HG03159 (cell line): ENCODE data around the gene ALOX5.
"Not testable (repeated sequence)": the region's sequence is repeated elsewhere in the genome, so short reads cannot be mapped to it uniquely, and the experiment has no call there.

ENCODE experiments used
- ATAC-seq: cut with Tn5 transposase; IDR thresholded peaks from one replicate; pipeline ENCODE4 v1.9.1; 2021; ENCODE audit warnings: mild to moderate bottlenecking, moderate library complexity; ENCODE audit not compliant: unreplicated experiment

Gene ALOX5

DNA sequence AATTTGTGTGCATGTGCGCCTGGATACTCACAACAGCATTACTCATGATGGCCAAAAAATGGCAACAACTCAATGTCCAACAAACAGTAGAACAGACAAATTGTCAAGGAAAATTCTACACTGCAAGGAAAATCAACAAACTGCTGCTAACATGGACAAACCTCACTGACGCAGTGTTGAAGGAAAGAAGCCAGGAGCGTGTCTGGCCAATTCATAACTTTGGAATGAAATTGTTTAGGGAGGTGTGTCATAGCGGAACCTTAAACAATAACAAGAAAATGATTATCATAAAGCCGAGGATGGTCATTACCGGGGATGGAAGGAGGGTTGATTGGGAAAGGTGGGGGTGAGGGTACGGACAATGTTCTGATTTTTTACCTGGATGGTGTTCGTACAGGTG lies 29.1 kb downstream of the ALOX5 start:
- no peak for ATAC-seq

DNA sequence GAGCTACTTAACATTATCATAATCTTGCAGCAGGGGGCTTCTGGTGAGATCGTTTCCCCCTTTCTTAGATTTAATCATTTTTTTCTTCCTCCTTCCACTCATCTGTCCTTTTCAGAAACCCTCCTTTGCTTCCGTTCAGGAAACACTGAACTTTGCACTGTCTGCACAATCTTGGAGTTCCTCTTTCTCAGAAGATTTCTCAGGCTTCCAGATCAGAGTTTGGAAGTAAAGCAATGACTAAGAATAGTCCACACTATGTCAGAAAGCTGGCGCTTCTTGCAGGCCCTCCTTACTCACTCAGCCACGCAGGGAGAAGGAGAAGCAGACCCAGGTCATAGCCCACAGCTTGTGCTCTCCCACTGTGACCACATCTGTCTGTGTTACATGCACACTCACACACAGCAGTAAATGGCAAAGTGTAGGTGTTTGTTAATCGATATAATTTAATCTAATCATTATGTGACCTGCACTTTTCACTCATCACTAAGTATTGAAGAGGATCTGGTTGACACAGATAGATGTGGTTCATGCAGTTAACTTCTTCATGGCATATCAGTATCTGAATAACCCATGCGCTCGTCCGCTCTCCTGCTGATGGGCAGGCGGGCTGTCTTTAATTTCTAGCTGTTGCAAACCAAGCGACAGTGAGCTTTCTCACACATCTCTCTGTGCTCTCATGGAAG lies 30.2 kb downstream of the ALOX5 start:
- ATAC-seq: no peak

DNA sequence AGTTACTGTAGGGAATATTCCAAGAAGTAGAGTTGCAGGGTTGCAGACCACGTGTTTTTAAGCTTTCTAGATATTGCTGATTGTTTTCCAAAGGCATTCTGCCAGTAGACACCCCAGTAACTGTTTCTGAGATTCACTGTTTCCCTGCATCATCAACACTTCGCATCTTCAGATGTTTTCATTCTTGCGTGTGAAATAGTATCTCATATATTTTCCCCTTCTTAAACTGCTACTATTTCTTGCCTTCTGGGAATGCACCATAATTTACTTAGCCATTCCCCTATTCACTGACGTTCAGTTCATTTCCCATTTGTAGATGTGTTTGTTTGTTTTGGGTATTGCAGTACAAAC lies 30.7 kb downstream of the ALOX5 start:
- no peak for ATAC-seq

DNA sequence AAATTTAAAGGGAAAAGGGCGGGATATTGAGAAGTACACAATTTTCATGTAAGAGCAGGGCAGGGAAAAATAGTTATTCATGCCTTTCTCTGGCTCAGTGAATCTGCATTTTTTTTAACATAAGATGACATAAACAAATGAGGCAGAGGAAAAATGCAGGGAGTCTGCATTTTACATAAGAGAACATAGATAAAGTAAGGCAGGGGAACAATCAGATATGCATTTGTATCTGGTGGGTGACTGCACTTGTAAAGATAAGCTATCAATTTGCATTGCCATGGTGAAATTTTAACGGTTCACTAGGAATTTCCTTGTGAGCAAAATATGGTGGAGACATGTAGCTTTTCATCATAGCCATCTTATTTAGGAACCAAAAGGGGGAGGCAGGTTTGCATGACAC lies 33.5 kb downstream of the ALOX5 start:
- ATAC-seq: no peak

DNA sequence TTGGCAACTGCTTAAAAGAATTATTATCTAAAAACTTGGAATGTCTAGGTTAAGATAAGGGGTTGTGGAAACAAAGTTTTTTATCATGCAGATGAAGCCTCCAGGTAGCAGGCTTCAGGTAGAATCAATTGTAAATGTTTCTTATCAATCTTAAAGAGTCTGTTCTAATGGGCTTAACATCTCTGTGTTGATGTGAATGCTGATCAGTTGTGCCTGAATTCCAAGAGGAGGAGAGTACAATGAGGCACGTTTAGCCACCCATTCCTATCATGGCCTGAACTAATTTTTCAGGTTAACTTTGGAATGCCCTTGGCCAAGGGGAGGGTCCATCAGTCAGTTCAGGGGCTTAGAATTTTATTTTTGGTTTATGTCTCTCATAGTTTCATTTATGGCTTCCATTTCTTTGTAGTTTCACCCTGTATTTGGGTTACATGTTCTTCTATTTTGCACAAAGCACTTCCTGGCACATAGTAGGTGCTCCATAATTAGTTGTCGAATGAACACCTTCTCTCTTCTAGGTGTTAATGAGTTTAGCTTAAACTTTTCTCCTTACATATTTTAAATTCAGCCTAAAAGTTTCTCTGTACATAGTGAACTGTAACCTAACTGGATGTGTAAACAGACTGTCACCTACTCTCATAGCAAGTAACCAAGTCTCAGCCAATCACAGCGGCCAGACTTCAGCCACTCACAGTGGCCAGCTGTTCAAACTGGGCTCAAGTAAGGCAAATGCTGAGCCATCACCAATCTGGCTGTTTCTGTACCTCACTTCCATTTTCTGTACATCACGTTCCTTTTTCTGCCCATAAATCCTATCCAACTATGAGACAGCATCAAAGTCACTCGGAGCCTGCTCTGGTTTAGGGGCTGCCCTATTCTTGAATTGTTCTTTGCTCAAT lies 34.7 kb downstream of the ALOX5 start:
- no peak for ATAC-seq

DNA sequence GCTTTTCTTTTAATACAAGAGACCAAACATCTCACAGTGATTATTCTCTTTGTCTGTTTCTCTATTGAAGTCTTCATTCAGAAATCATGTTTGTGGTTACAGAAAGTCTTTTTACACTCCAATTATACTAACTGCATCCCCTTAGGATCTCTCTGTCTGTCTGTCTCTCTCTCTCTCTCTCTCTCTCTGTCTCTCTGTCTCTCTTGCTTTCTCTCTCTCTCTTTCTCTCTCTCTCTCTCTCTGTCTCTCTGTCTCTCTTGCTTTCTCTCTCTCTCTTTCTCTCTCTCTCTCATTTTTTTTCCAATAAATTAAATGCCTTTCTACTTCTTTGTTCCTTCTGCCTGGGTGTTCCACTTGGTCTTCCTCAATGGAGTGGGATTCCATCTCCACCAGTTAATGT lies 35.3 kb downstream of the ALOX5 start:
- not testable (repeated sequence) for ATAC-seq

DNA sequence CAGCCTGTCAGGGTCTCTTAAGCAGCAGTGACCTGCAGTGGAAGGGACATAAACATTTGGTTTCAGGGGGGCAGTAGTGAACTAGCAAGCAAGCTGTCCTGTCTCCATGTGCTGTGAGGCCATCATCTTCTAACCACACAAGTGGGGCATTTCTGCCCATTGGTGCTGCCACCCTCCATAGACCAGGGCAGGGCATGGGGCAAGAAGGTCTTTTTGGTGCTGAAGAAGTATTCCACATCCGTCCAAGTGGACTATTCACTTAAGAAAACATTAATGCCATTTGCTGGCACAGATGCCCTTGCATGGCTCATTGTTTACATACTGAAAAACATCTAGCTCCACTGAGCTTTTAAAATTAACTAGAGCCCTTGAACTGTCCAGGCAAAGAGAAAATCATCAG lies 35.8 kb downstream of the ALOX5 start:
- no peak for ATAC-seq

DNA sequence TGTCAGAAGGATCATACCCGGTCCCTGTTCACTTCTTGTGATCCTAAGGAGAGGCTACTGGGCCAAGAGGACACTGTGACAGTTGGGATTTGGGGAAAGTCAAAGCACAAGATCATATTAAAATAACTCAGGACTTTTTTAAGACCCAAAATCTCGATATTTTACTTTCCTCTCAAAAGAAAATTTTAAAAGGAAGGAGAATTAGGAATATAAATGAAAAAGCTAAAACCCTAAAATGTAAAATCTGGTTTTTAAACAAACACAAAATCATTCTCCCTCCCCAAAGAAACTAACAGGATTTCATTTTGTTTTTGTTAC lies 36.4 kb downstream of the ALOX5 start:
- no peak for ATAC-seq

DNA sequence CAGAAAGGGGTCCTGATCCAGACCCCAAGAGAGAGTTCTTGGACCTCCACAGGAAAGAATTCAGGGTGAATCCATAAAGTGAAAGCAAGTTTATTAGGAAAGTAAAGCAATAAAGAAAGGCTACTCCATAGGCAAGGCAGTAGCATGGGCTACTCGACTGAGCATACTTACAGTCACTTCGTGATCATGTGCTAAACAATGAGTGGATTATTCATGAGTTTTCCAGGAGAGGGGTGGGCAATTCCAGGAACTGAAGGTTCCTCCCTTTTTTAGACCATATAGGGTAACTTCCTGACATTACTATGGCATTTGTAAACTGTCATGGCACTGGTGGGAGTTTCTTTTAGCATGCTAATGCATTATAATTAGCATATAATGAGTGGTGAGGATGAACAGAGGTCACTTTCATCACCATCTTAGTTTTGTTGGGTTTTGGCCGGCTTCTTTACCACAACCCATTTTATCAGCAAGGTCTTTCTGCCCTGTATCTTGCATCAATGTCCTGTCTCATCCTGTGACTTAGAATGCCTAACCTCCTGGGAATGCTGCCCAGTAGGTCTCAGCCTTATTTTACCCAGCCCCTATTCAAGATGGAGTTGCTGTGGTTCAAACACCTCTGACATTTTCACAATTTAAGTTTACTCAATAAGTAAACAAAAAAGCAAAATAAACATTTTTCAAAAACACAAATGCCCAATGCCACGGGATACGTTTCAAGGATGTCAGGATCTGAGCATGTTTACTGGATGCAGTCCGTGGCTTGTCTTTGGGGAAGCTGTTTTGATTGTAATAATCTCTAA lies 37.0 kb downstream of the ALOX5 start:
- no peak for ATAC-seq

DNA sequence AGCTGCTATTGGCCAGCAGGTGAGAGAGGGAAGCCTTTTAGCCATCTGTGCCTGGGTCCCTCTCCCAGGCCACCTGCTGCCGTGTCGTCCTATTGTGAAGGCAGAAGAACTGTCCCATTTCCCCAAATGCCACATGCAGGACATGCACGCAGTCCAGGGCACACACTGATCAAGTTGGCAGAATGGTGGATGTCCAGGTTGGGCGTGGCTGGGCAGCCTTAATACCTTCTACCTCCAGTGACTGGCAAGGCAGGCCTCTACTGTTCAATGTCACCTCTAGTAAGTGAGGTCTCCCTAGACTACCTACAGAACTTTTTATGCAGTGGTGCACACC lies 37.6 kb downstream of the ALOX5 start:
- ATAC-seq: no peak

DNA sequence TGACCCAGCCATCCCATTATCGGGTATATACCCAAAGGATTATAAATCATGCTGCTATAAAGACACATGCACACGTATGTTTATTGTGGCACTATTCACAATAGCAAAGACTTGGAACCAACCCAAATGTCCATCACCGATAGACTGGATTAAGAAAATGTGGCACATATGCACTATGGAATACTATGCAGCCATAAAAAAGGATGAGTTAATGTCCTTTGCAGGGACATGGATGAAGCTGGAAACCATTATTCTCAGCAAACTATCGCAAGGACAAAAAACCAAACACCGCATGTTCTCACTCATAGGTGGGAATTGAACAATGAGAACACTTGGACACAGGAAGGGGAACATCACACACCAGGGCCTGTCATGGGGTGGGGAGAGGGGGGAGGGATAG lies 41.0 kb downstream of the ALOX5 start:
- not testable (repeated sequence) for ATAC-seq

DNA sequence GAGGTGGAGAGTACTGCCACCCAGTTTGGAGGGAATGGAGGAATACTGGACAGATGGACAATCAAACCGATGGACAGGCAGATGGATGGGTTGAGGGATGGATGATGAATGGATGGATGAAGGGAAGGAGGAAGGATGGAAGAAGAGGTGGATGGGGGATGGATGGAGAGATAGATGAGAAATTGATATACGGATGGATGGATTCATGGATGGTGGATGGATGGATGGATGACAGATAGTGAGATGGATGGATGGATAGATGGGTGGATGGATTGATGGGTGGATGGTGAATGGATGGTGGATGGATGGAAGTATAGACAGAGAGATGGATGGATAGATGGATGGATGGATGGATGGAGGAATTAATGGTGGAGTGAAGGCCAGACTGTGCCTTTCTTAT lies 42.6 kb downstream of the ALOX5 start:
- ATAC-seq: no peak

DNA sequence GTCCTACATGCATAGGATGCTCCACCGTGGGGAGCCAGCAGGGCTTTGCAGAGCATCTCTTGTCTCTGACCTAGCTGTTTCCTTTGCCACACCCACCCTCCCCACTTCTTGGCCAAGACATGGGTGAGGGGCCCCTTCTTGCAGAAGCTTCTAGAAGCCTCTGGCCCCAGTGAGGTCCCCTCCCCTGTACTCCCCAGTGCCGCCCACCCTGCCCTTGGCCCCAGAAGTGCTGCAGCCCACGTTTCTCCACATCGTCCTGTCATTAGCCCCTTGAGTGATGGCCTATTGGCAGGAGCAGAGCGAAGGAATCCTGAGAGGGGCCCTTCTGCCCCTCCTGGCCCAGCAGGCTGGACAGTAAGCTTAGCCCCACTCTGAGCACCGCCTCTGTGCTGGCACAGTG lies 43.7 kb downstream of the ALOX5 start:
- ATAC-seq: no peak

DNA sequence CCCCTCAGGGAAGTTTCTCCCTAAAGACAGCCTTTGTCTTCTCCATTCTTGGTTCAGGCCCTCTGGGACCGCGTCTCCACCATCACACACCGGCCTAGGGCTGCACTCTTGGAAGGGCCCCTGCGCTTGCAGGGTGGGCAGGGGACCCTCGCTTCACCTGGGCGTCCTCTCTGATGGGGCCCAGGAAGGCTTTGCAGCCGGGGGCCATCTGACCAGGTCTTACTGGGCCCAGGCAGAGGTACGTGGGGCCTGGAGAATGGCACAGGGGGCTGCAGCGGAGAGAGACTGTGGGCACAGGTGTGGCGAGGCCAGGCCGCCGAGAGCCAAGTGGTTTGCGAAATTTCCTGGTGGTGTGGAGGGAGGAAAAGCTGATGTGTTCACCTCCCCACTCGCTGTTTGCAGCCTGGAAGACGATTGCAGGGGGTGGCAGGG lies 44.4 kb downstream of the ALOX5 start:
- no peak for ATAC-seq

DNA sequence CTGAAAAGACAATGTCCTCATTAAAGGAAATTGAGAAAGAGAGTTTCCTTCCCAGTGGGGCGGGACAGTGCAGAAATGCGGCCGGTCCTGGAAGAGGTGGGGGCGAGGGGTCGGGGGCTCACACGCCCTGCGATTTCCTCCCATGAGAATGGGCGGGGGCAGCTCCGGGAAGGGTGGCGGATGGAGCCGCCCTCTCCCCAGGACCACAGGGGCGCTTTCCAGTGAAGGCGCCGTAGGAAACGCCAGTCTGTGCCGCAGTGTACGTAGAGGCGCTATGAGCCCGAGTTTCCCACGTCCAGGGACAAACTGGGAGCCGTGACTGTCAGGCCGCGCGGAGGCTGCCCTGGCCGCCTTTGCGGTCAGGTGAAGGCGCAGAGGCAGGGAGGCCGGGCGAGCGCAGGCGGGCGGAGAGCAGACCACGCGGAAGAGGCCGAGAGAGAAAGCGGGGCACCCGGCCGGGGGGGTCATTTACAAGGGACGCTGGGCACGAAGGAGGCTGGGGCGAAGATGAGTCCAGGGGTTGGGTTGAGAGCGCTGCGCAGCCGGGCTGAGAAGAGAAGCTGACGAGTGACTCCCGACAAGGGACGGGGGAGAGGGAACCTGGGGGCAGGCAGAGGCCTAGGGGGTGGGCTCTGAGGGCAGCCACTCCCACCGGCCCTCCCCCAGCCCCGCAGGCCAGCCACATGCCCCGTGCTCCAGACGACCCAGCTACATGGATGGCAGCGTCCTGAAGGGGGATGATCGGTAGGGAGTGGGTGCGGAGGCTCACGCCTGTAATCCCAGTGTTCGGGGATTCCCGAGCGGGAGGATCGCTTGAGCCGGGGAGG lies 45.0 kb downstream of the ALOX5 start:
- peak; percentile 59 for ATAC-seq

DNA sequence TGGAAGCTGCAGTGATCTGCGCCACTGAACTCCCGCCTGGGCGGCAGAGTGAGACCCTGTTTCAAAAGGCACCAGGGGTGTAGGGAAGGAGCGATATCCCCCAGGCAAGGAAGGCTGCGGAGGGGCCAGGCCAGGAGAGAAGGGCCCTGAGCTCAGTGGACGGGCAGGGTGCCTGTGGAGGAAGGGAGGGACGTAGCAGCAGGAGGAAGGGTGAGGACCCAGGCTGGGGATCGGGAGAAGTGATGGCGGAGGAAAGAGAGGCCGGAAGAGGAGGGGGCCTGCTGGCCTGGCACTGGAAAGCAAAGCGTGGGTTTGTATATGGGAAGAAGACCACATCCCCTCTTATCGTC lies 45.6 kb downstream of the ALOX5 start:
- ATAC-seq: no peak

DNA sequence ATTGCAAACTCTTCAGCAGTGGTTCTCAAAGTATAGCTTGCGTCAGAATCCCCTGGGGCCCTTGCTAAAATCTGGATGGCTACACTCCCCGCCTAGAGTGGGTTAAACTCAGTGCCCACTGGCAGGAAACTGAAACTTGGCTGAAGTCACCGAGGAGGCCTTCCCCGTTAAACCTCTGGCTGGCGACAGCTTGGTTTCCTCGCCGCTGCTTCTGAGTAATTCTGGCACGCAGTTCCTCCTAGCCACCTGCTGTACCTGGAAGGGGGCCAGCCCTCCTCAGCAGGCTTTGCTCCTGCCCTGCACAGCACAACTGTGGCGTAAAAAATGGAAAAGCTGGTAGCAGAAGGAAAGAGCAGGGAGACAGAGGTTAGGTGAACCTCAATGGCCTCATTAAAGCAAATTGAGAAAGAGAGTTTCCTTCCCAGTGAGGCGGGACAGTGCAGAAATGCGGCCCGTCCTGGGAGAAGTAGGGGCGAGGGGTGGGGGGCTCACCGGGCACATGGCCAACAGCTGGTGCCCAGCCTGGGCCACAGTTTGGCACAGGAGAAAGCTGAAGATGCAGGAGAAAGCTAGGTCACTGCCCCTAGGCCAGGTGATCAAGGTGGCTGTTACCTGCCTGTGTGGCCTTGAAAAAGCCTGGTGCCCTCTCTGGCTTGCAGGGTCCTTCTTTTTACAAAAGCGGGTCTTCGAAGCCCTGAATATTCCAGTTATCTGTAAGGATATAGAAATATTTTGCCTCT lies 46.6 kb downstream of the ALOX5 start:
- peak; percentile 57 for ATAC-seq

DNA sequence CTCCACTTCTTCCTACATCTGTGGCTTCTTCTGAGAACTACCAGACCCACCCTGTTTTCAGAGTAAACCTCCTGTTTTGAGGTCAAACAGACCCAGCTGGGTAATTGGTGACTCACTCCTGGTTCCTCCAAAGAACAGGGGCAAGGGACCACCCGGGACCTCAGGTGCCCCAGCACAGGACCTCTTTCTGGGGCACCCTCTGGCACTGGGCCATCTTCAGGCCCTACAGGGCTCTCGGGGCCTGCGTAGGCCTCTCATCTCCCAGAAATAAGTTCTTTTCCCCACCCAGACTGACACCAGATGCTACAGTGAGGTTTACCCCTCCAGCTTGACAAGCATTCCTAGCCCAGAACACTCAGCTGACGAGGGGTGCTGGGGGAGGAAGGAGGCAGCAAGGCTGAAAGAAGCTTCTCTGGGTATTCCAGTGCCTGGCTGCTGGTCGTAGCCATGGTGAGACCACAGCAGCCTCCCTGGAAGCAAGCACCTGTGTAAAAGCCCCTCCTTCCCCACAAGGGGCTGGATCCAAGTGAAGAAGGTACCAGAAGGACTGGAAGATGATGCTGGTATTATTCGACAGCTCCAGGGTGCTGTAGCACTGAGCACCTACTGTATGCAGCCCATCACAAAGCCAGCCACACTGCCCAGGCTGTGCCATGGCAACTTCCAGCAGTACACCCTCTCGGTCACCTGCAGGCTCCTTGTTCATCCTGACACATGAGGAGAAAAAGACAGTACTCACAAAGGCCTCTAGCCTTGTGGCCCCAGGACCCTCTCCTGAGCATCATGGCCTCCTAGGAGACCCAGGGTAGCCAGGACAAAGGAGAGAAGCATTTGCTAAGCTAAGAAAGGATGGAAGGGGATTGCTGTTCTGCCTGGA lies 47.4 kb downstream of the ALOX5 start:
- ATAC-seq: no peak

DNA sequence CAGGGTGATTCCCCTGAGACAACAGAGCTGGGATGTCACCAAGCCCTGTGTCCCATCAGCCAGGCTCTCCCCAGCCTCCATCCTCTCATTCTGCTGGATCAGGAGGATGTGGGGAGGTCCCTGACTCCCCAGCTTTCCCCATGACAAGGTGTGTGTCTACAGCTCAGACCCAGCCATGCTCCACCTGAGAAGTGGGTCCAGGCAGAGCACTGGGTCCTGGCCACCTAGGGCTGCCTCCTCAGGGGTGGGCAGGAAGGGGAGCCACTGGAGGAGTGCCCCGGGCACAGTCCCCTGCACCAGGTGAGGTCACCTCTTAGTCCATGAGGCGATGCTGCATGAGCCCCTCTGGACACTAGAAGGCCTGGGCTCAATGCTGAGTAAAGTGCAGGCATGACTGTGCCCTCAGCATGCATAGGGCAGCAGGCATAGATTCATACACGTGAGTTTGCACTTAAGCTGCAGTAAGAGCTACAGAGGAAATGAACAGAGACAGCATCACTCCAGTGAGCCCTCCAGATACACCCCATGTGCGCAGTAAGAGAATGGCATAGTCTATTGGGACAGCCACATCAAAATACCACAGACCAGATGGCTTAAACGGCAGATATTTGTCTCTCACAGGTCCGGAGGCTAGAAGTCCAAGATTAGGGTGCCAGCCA lies 48.3 kb downstream of the ALOX5 start:
- no peak for ATAC-seq
